Activated T-cell treated with anti-CD3 and anti-CD28 coated beads for 48 hours (primary cell): Measurements from ENCODE around the gene KCNQ2.
A peak's percentile ranks its signal among the peaks of the same experiment; 100 is the strongest.

Experiments used
- DNase-seq: peaks from one replicate; pipeline ENCODE4 v3.0.0-alpha.2; 2020; ENCODE audit warnings: low read depth

The KCNQ2 gene

GRCh38 chr20:63434599-63435378, 37.7 kb downstream of the KCNQ2 start:
- DNase-seq = peak; percentile 72

GRCh38 chr20:63433756-63434531, 38.5 kb downstream of the KCNQ2 start:
- DNase-seq = no peak

GRCh38 chr20:63433351-63433750, 39.1 kb downstream of the KCNQ2 start:
- no peak for DNase-seq

GRCh38 chr20:63432577-63433325, 39.7 kb downstream of the KCNQ2 start:
- DNase-seq = no peak

GRCh38 chr20:63431944-63432343, 40.5 kb downstream of the KCNQ2 start:
- DNase-seq = no peak

- DNase-seq = no peak
Measured at GRCh38 chr20:63430891-63431290, 41.6 kb downstream of the KCNQ2 start.

- DNase-seq = no peak
Measured at GRCh38 chr20:63429992-63430391, 42.5 kb downstream of the KCNQ2 start.

GRCh38 chr20:63428906-63429575, 43.4 kb downstream of the KCNQ2 start:
- no peak for DNase-seq

- DNase-seq = no peak
Measured at GRCh38 chr20:63427724-63428330, 44.6 kb downstream of the KCNQ2 start.

GRCh38 chr20:63427206-63427605, 45.2 kb downstream of the KCNQ2 start:
- DNase-seq = no peak

GRCh38 chr20:63425846-63426485, 46.5 kb downstream of the KCNQ2 start:
- DNase-seq = no peak

GRCh38 chr20:63424613-63425012, 47.8 kb downstream of the KCNQ2 start:
- no peak for DNase-seq

GRCh38 chr20:63423751-63424150, 48.7 kb downstream of the KCNQ2 start:
- DNase-seq = no peak

GRCh38 chr20:63422653-63423052, 49.8 kb downstream of the KCNQ2 start:
- no peak for DNase-seq

GRCh38 chr20:63421913-63422312, 50.5 kb downstream of the KCNQ2 start:
- no peak for DNase-seq

GRCh38 chr20:63421094-63421692, 51.3 kb downstream of the KCNQ2 start:
- DNase-seq = no peak

GRCh38 chr20:63420359-63421093, 51.9 kb downstream of the KCNQ2 start:
- no peak for DNase-seq

GRCh38 chr20:63419299-63419698, 53.2 kb downstream of the KCNQ2 start:
- no peak for DNase-seq

- no peak for DNase-seq
Measured at GRCh38 chr20:63418617-63419016, 53.8 kb downstream of the KCNQ2 start.

GRCh38 chr20:63417738-63418120, 54.7 kb downstream of the KCNQ2 start:
- no peak for DNase-seq
